HepG2 (cell line): ENCODE results near the gene MYH7. TPM values are rescaled to one million over a fixed set of nuclear protein-coding genes. Genes with fewer than 3 reads are reported as not detected.

Experiments used
- CCAR2 ChIP-seq: fragments of 200-400 bp; formaldehyde crosslinking; optimal IDR thresholded peaks from 2 replicates; pipeline ENCODE3; 2018; ENCODE audit warnings: low read depth, mild to moderate bottlenecking, low read length, moderate library complexity
- FIP1L1 ChIP-seq: fragments of 200-400 bp; formaldehyde crosslinking; IDR thresholded peaks from 2 replicates; pipeline ENCODE4 v1.6.1; 2018; ENCODE audit warnings: low read depth, mild to moderate bottlenecking, low read length, moderate library complexity, borderline replicate concordance; ENCODE audit not compliant: insufficient read depth
- GABPA ChIP-seq, 2 experiments: IDR thresholded peaks; 2 replicates each; pipeline ENCODE4 v1.6.1; 2011 to 2016; ENCODE audit warnings: low read depth in 2 of 2, low read length in 1 of 2, missing biosample characterization in 1 of 2, missing genetic modification characterization in 1 of 2
- HNRNPL ChIP-seq: fragments of 200-400 bp; formaldehyde crosslinking; IDR thresholded peaks from 2 replicates; pipeline ENCODE4 v1.6.1; 2017; ENCODE audit warnings: mild to moderate bottlenecking, low read depth, low read length
- KDM4B ChIP-seq: sonication (generic); formaldehyde crosslinking; IDR thresholded peaks from 2 replicates; pipeline ENCODE4 v1.4.0; 2020; ENCODE audit warnings: missing genetic modification reagents
- MXD4 ChIP-seq: IDR thresholded peaks from 2 replicates; pipeline ENCODE4 v1.6.1; 2016; ENCODE audit warnings: mild to moderate bottlenecking, missing biosample characterization, missing genetic modification reagents
- NFE2L1 ChIP-seq: sonication (generic); formaldehyde crosslinking; IDR thresholded peaks from 2 replicates; pipeline ENCODE4 v1.4.0; 2020; ENCODE audit warnings: missing genetic modification reagents, mild to moderate bottlenecking, borderline replicate concordance
- PRDM10 ChIP-seq: sonication (generic); formaldehyde crosslinking; IDR thresholded peaks from 2 replicates; pipeline ENCODE4 v1.4.0; 2020; ENCODE audit warnings: low read depth, missing genetic modification reagents
- SP4 ChIP-seq: sonication (generic); formaldehyde crosslinking; IDR thresholded peaks from 2 replicates; pipeline ENCODE4 v1.8.1; 2023; ENCODE audit warnings: mild to moderate bottlenecking, missing genetic modification reagents
- SRY ChIP-seq: sonication (generic); formaldehyde crosslinking; IDR thresholded peaks from 2 replicates; pipeline ENCODE4 v1.8.0; 2022; ENCODE audit warnings: mild to moderate bottlenecking, missing genetic modification reagents
- THAP7 ChIP-seq: sonication (generic); formaldehyde crosslinking; IDR thresholded peaks from 2 replicates; pipeline ENCODE4 v1.8.1; 2023; ENCODE audit warnings: mild to moderate bottlenecking, missing genetic modification reagents
- TOPORS ChIP-seq: sonication (generic); formaldehyde crosslinking; IDR thresholded peaks from 2 replicates; pipeline ENCODE4 v1.8.0; 2023; ENCODE audit warnings: mild to moderate bottlenecking, missing genetic modification reagents
- TRIM22 ChIP-seq: fragments of 450-650 bp; IDR thresholded peaks from 2 replicates; pipeline ENCODE4 v1.6.1; 2017
- U2AF2 ChIP-seq: fragments of 200-400 bp; formaldehyde crosslinking; IDR thresholded peaks from 2 replicates; pipeline ENCODE4 v1.6.1; 2017; ENCODE audit warnings: low read depth, mild to moderate bottlenecking, low read length
- ZKSCAN5 ChIP-seq: sonication (generic); formaldehyde crosslinking; IDR thresholded peaks from 2 replicates; pipeline ENCODE4 v1.5.1; 2020; ENCODE audit warnings: mild to moderate bottlenecking, missing genetic modification reagents
- ZKSCAN8 ChIP-seq: IDR thresholded peaks from 2 replicates; pipeline ENCODE4 v1.6.1; 2016; ENCODE audit warnings: borderline replicate concordance, missing genetic modification reagents, missing compliant biosample characterization
- ZMYM2 ChIP-seq: sonication (generic); formaldehyde crosslinking; IDR thresholded peaks from 2 replicates; pipeline ENCODE4 v1.8.0; 2022; ENCODE audit warnings: mild to moderate bottlenecking, missing genetic modification reagents
- ZNF224 ChIP-seq: sonication (generic); formaldehyde crosslinking; IDR thresholded peaks from 2 replicates; pipeline ENCODE4 v1.5.0; 2020; ENCODE audit warnings: mild to moderate bottlenecking, missing genetic modification reagents
- ZNF234 ChIP-seq: sonication (generic); formaldehyde crosslinking; conservative IDR thresholded peaks from 2 replicates; pipeline ENCODE4 v1.5.1; 2020; ENCODE audit warnings: mild to moderate bottlenecking, missing genetic modification reagents
- ZNF263 ChIP-seq: sonication (generic); formaldehyde crosslinking; IDR thresholded peaks from 2 replicates; pipeline ENCODE4 v1.4.0; 2020; ENCODE audit warnings: missing genetic modification reagents
- polyA plus RNA-seq, 8 experiments: library from polyadenylated mRNA; depleted of rRNA in 3 of 8; stranded (reverse) in 7 of 8; unstranded in 1 of 8; fragments of >200 nt; fragmentation: Illumina TruSeq in 4 of 8; extraction: Trizol in 4 of 8; gene quantifications; 2 replicates each; pipeline versions ENCODE4 v1.2.1 to v1.2.3, GENCODE V29; 2011 to 2016; ENCODE audit warnings: low read depth in 4 of 8, missing spikeins in 1 of 8, mixed read lengths in 1 of 8; ENCODE audit not compliant: insufficient read depth in 1 of 8
- total RNA-seq, 5 experiments: library from RNA; depleted of rRNA; stranded (reverse); fragments of >200 nt; fragmentation: Illumina TruSeq; extraction: Trizol; gene quantifications; 2 replicates each; pipeline ENCODE4 v1.2.3, GENCODE V29; 2016; ENCODE audit warnings: low read depth in 1 of 5

MYH7 gene
- total and polyA plus RNA-seq, 2 of the 13 experiments (the other 11 are each of a cell fraction or from before 2014, with no cell fraction given): 0.04 TPM; not detected in 1

GRCh38 chr14:23469127-23469905, 33.9 kb upstream of the MYH7 start, which contains the start of gene NGDN (continued):
- TF ChIP-seq GABPA (IDR thresholded peaks at IDR 0.05; ENCODE audit: low read depth, low read length) (peak; percentile 99), GABPA (CRISPR knock-in tag; IDR thresholded peaks at IDR 0.05; ENCODE audit: low read depth) (peak; percentile 100), KDM4B (peak; percentile 97), MXD4 (CRISPR knock-in tag) (peak; percentile 95), HNRNPL (0 out of 2 replicates have a peak, but pooled peaks have one; percentile 39), TOPORS (CRISPR knock-in tag) (peak; percentile 93), THAP7 (peak; percentile 83; the same call in 1 of the 2 replicates), TRIM22 (no peak), ZMYM2 (CRISPR knock-in tag) (peak; percentile 94), NFE2L1 (CRISPR knock-in tag) (peak; percentile 81; the same call in 1 of the 2 replicates), SRY (CRISPR knock-in tag) (peak; percentile 97), ZNF224 (CRISPR knock-in tag) (peak; percentile 68; the same call in 1 of the 2 replicates), SP4 (CRISPR knock-in tag) (peak; percentile 94), U2AF2 (no peak), FIP1L1 (peak; percentile 92), CCAR2 (no peak), ZNF263 (CRISPR knock-in tag) (peak; percentile 51), ZKSCAN8 (CRISPR knock-in tag) (0 out of 2 replicates have a peak, but pooled peaks have one; percentile 20), ZNF234 (0 out of 2 replicates have a peak, but pooled peaks have one; percentile 8), ZKSCAN5 (CRISPR knock-in tag) (peak; percentile 10; the same call in 1 of the 2 replicates), PRDM10 (no peak; the same call in 1 of the 2 replicates)
